Adrenal gland (tissue), 5 donors: ENCODE results near the gene PARD3B.

Experiments
- CTCF ChIP-seq, 6 experiments: fragments of 450-650 bp in 4 of 6; fragments of 200-600 bp in 2 of 6; sonication (generic) in 1 of 6; IDR thresholded peaks; 1 replicate in 5 of 6; 2 replicates in 1 of 6; pipeline versions ENCODE4 v1.5.1 to v1.8.0; 2016 to 2021; ENCODE audit warnings: antibody characterized with exemption in 6 of 6, mild to moderate bottlenecking in 2 of 6, moderate library complexity in 1 of 6
- POLR2A ChIP-seq, 2 donors: fragments of 450-650 bp; IDR thresholded peaks; one replicate each; pipeline ENCODE4 v1.6.1; 2017; ENCODE audit warnings: antibody characterized with exemption in 2 of 2, mild to moderate bottlenecking in 2 of 2, moderate library complexity in 1 of 2
- donor health status: DM: no; HTN: no; CAD: no.

- TF ChIP-seq POLR2A (IDR thresholded peaks at IDR 0.05): no peak
- no peak for TF ChIP-seq CTCF (IDR thresholded peaks at IDR 0.05)
These were observed 109.4 kb downstream of the PARD3B start for GRCh38 chr2:204654669-204655068.
